GM21367 (cell line): ENCODE results near the gene TRPV3.
"Not testable (repeated sequence)": the region's sequence is repeated elsewhere in the genome, so short reads cannot be mapped to it uniquely, and the experiment has no call there.

Source experiments
- ATAC-seq: cut with Tn5 transposase; IDR thresholded peaks from one replicate; pipeline ENCODE4 v1.9.1; 2021; ENCODE audit not compliant: unreplicated experiment

The TRPV3 gene

GRCh38 chr17:3574231-3574630 is 16.6 kb upstream of the TRPV3 start:
- ATAC-seq, result no peak

- no peak for ATAC-seq
Measured at GRCh38 chr17:3573246-3574100, 15.9 kb upstream of the TRPV3 start.

- no peak for ATAC-seq
Measured at GRCh38 chr17:3572231-3572630, 14.6 kb upstream of the TRPV3 start.

- ATAC-seq, result no peak
Measured at GRCh38 chr17:3571043-3571900, 13.7 kb upstream of the TRPV3 start.

GRCh38 chr17:3569534-3570137 is 12.0 kb upstream of the TRPV3 start:
- ATAC-seq, result no peak

GRCh38 chr17:3566551-3566950 is 8.9 kb upstream of the TRPV3 start:
- ATAC-seq, result no peak

- ATAC-seq, result no peak
Measured at GRCh38 chr17:3565143-3565542, 7.5 kb upstream of the TRPV3 start.

- ATAC-seq, result not testable (repeated sequence)
Measured at GRCh38 chr17:3564241-3564640, 6.6 kb upstream of the TRPV3 start.

- ATAC-seq, result no peak
Measured at GRCh38 chr17:3559270-3559645, 1.6 kb upstream of the TRPV3 start.

- ATAC-seq, result peak; percentile 55
Measured at GRCh38 chr17:3558603-3559269, 1.1 kb upstream of the TRPV3 start.

GRCh38 chr17:3556916-3557767 is 470 bp downstream of the TRPV3 start:
- no peak for ATAC-seq

GRCh38 chr17:3556239-3556915 is 1.2 kb downstream of the TRPV3 start:
- ATAC-seq, result no peak

GRCh38 chr17:3555189-3555796 is 2.3 kb downstream of the TRPV3 start:
- no peak for ATAC-seq

- no peak for ATAC-seq
Measured at GRCh38 chr17:3554440-3554839, 3.2 kb downstream of the TRPV3 start.

GRCh38 chr17:3553419-3554401 is 3.9 kb downstream of the TRPV3 start:
- ATAC-seq, result no peak

GRCh38 chr17:3552916-3553315 is 4.7 kb downstream of the TRPV3 start:
- no peak for ATAC-seq

GRCh38 chr17:3551189-3551588 is 6.4 kb downstream of the TRPV3 start:
- ATAC-seq, result no peak

GRCh38 chr17:3549610-3550162 is 7.9 kb downstream of the TRPV3 start:
- ATAC-seq, result no peak
